HepG2 (cell line): ENCODE results near the gene MTHFSD. TPM values are rescaled to one million over a fixed set of nuclear protein-coding genes. Genes with fewer than 3 reads are reported as not detected.

Experiments used
- GATAD1 ChIP-seq: IDR thresholded peaks from 2 replicates; pipeline ENCODE4 v1.6.1; 2016; ENCODE audit warnings: missing genetic modification reagents, missing compliant biosample characterization
- GFI1 ChIP-seq: sonication (generic); formaldehyde crosslinking; IDR thresholded peaks from 2 replicates; pipeline ENCODE4 v1.5.0; 2020; ENCODE audit warnings: missing genetic modification reagents, mild to moderate bottlenecking, borderline replicate concordance
- SUZ12 ChIP-seq: fragments of 150-350 bp; IDR thresholded peaks from 2 replicates; pipeline ENCODE4 v1.6.1; 2014; ENCODE audit warnings: low read depth, low read length
- ZNF318 ChIP-seq: sonication (generic); formaldehyde crosslinking; IDR thresholded peaks from 2 replicates; pipeline ENCODE4 v1.4.0; 2020; ENCODE audit warnings: mild to moderate bottlenecking, missing genetic modification reagents
- polyA plus RNA-seq, 8 experiments: library from polyadenylated mRNA; depleted of rRNA in 3 of 8; stranded (reverse) in 7 of 8; unstranded in 1 of 8; fragments of >200 nt; fragmentation: Illumina TruSeq in 4 of 8; extraction: Trizol in 4 of 8; gene quantifications; 2 replicates each; pipeline versions ENCODE4 v1.2.1 to v1.2.3, GENCODE V29; 2011 to 2016; ENCODE audit warnings: low read depth in 4 of 8, missing spikeins in 1 of 8, mixed read lengths in 1 of 8; ENCODE audit not compliant: insufficient read depth in 1 of 8
- total RNA-seq, 5 experiments: library from RNA; depleted of rRNA; stranded (reverse); fragments of >200 nt; fragmentation: Illumina TruSeq; extraction: Trizol; gene quantifications; 2 replicates each; pipeline ENCODE4 v1.2.3, GENCODE V29; 2016; ENCODE audit warnings: low read depth in 1 of 5
- TF ChIP-seq, protein P1 (sequence below): sonication (generic); formaldehyde crosslinking; IDR thresholded peaks from 2 replicates; pipeline ENCODE4 v1.4.0; 2020; ENCODE audit warnings: mild to moderate bottlenecking, missing genetic modification reagents

MTHFSD gene
- total and polyA plus RNA-seq, 2 of the 13 experiments (the other 11 are each of a cell fraction or from before 2014, with no cell fraction given) = 14.2 to 16.3 TPM

DNA sequence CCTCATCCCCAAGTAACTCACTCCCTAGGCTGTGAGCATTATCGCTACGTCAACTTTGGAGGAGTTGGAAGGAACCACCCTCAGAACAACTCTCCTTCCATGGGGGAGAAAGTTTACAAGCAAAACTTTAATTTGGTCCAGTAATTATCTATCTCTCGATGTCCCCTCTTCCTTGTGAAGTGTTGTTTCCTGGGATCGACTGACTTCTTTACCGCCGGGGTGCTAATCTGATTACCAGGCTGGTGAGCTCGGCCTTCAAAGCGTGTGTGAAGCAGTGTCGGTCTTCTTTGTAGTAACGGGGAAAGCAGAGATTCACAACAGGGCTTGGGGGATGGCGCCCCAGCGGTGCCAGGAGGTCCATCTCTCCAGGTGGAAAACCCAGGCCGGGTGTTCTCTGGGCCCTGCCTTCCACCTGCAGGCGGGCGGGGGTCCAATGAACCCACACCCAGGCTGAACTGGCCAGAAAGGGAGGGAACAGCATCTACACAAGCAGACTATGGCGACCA lies 59.2 kb downstream of the MTHFSD start (continued):
- TF ChIP-seq, protein P1, sequence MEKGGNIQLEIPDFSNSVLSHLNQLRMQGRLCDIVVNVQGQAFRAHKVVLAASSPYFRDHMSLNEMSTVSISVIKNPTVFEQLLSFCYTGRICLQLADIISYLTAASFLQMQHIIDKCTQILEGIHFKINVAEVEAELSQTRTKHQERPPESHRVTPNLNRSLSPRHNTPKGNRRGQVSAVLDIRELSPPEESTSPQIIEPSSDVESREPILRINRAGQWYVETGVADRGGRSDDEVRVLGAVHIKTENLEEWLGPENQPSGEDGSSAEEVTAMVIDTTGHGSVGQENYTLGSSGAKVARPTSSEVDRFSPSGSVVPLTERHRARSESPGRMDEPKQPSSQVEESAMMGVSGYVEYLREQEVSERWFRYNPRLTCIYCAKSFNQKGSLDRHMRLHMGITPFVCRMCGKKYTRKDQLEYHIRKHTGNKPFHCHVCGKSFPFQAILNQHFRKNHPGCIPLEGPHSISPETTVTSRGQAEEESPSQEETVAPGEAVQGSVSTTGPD (CRISPR knock-in tag) = no peak
- no peak for TF ChIP-seq GFI1 (CRISPR knock-in tag)
- no peak for TF ChIP-seq SUZ12
- no peak for TF ChIP-seq ZNF318 (CRISPR knock-in tag)
- no peak for TF ChIP-seq GATAD1 (CRISPR knock-in tag)
